ENCODE data around the gene NRCAM. TPM values are rescaled to one million over a fixed set of nuclear protein-coding genes. Genes with fewer than 3 reads are reported as not detected.
"Not testable (repeated sequence)": the region's sequence is repeated elsewhere in the genome, so short reads cannot be mapped to it uniquely, and the experiment has no call there.

The NRCAM gene
- total RNA-seq, 4 donors from 2014 or later: 10.1 to 19.5 (median 13.0) TPM

DNA sequence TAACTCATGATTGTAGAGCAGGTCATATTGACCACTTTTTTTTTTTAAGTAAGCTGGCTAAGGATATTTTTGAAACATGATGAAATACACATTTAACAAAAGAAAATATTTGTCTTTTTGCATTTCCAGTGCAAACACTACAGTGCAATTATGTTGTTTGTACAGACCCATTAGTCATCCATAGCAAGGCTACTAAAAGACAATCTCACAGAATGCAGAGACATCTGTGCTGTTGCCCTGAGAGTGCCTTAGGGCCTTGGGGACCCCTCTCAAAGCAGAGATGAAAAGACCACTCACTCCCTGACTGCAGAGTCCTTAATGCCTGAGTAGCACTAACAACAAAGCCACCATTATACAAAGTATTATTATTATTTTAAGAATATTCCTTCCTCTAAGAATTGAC is 104.5 kb downstream of the NRCAM start:
- Histone ChIP-seq H3K36me3 (no peaks in the 10 kb centered on the region), H3K4me3 (replicated peaks in 1 of 3) (no peak overlapping the region), H3K27ac (no peak overlapping the region), H3K27me3 (no peaks in the 10 kb centered on the region), H3K9me3 (no peaks in the 10 kb centered on the region), H3K4me1 (no peaks in the 10 kb centered on the region)
- TF ChIP-seq POLR2A (IDR thresholded peaks at IDR 0.05): no peak
- TF ChIP-seq, protein P1, sequence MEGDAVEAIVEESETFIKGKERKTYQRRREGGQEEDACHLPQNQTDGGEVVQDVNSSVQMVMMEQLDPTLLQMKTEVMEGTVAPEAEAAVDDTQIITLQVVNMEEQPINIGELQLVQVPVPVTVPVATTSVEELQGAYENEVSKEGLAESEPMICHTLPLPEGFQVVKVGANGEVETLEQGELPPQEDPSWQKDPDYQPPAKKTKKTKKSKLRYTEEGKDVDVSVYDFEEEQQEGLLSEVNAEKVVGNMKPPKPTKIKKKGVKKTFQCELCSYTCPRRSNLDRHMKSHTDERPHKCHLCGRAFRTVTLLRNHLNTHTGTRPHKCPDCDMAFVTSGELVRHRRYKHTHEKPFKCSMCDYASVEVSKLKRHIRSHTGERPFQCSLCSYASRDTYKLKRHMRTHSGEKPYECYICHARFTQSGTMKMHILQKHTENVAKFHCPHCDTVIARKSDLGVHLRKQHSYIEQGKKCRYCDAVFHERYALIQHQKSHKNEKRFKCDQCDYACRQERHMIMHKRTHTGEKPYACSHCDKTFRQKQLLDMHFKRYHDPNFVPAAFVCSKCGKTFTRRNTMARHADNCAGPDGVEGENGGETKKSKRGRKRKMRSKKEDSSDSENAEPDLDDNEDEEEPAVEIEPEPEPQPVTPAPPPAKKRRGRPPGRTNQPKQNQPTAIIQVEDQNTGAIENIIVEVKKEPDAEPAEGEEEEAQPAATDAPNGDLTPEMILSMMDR (IDR thresholded peaks at IDR 0.05): no peak
- no peak for DNase-seq
- intact Hi-C loops (cut with DNase I): no loop called here

- no peaks in the 10 kb centered on the region for H3K9me3 ChIP-seq
These were observed 107.3 kb downstream of the NRCAM start for GRCh38 chr7:108348913-108349312.

GRCh38 chr7:108347616-108348015 is 108.6 kb downstream of the NRCAM start:
- H3K27ac ChIP-seq: no peak overlapping the region
- no peaks in the 10 kb centered on the region for H3K36me3 ChIP-seq
- H3K4me3 ChIP-seq (replicated peaks in 1 of 3): no peak overlapping the region
- no peaks in the 10 kb centered on the region for H3K4me1 ChIP-seq
- intact Hi-C loops (cut with DNase I): no loop called here
- no peaks in the 10 kb centered on the region for H3K9me3 ChIP-seq
- 19 to 22% methylated on average over 2 of the region's 2 CpGs for WGBS, 2 donors
- no peak for TF ChIP-seq POLR2A (IDR thresholded peaks at IDR 0.05)
- TF ChIP-seq, protein P1 (IDR thresholded peaks at IDR 0.05): no peak
- H3K27me3 ChIP-seq: no peaks in the 10 kb centered on the region
- peak; percentile 7 to 45 for DNase-seq

More at GRCh38 chr7:108348913-108349312, 107.3 kb downstream of the NRCAM start:
- no peak overlapping the region for H3K4me3 ChIP-seq (replicated peaks in 1 of 3)
- H3K27ac ChIP-seq: no peak overlapping the region
- H3K4me1 ChIP-seq: no peaks in the 10 kb centered on the region
- TF ChIP-seq, protein P1 (IDR thresholded peaks at IDR 0.05): no peak
- no peak for TF ChIP-seq POLR2A (IDR thresholded peaks at IDR 0.05)
- intact Hi-C loops (cut with DNase I): no loop called here
- no peak for DNase-seq
- WGBS, 2 donors: 87 to 89% methylated on average over 3 of the region's 3 CpGs
- H3K27me3 ChIP-seq: no peaks in the 10 kb centered on the region
- H3K36me3 ChIP-seq: no peaks in the 10 kb centered on the region

- Histone ChIP-seq H3K36me3 (no peaks in the 10 kb centered on the region), H3K27ac (no peak overlapping the region), H3K4me3 (replicated peaks in 1 of 3) (no peak overlapping the region), H3K27me3 (no peaks in the 10 kb centered on the region), H3K9me3 (no peaks in the 10 kb centered on the region), H3K4me1 (no peaks in the 10 kb centered on the region)
- intact Hi-C loops (cut with DNase I): no loop called here
- TF ChIP-seq, protein P1 (IDR thresholded peaks at IDR 0.05): no peak
- TF ChIP-seq POLR2A (IDR thresholded peaks at IDR 0.05): no peak
- DNase-seq: no peak
- WGBS, 2 donors: 80 to 82% methylated on average over 9 of the region's 9 CpGs
These were observed 110.4 kb downstream of the NRCAM start for GRCh38 chr7:108345710-108346336.

- Histone ChIP-seq H3K27ac (no peak overlapping the region), H3K4me3 (replicated peaks in 1 of 3) (no peak overlapping the region), H3K4me1 (peaks cover 0 to 2% of the 10 kb centered on the region in 2 donors), H3K36me3 (no peaks in the 10 kb centered on the region), H3K27me3 (no peaks in the 10 kb centered on the region), H3K9me3 (no peaks in the 10 kb centered on the region)
- intact Hi-C loops (cut with DNase I): no loop called here
- DNase-seq: no peak
- TF ChIP-seq POLR2A (IDR thresholded peaks at IDR 0.05): no peak
- TF ChIP-seq, protein P1 (IDR thresholded peaks at IDR 0.05): no peak
- WGBS, 2 donors: 66 to 85% methylated on average over 8 of the region's 9 CpGs
These were observed 115.3 kb downstream of the NRCAM start for GRCh38 chr7:108340856-108341411.

- WGBS, 2 donors: 82 to 87% methylated on average over 6 of the region's 6 CpGs
- intact Hi-C loops (cut with DNase I); DNase-seq; H3K9me3 ChIP-seq; H3K27ac ChIP-seq; H3K4me3 ChIP-seq (replicated peaks in 1 of 3); H3K4me1 ChIP-seq; H3K27me3 ChIP-seq; H3K36me3 ChIP-seq: not testable (repeated sequence)
These were observed 115.8 kb downstream of the NRCAM start for GRCh38 chr7:108340406-108340805.
